Activated CD4-positive, CD25-positive, alpha-beta regulatory T cell treated with anti-CD3 and anti-CD28 coated beads, Interleukin-2, amount 50 U/mL, for 16 hours (primary cell): ENCODE results near the gene MED29.
"Not testable (repeated sequence)": the region's sequence is repeated elsewhere in the genome, so short reads cannot be mapped to it uniquely, and the experiment has no call there.

ENCODE experiments used
- DNase-seq: peaks from one replicate; pipeline ENCODE4 v3.0.0-alpha.2; 2020; ENCODE audit warnings: low read depth, low spot score

The MED29 gene

DNA sequence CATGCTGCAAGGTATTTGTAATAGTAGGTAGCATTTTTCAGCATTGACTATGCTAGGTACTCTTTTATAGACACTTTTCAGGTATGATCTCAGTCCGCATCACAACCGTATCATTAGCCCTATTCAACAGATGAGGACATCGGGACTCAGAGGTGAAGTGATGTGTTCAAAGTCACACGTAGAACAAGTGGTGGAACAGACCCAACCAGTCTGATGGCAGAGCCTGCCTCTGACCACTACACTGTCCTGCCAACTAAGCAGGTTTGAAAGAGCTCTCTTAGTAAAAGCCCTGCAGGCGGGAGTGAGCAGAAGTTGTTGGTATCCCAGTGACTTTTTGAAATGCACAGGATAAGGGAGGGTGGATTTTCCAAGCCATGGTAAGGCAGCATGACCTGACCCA lies 20.4 kb upstream of the MED29 start:
- no peak for DNase-seq

- no peak for DNase-seq
Observed at GRCh38 chr19:39372047-39372802, 19.0 kb upstream of the MED29 start.

- DNase-seq = no peak
Observed at GRCh38 chr19:39372941-39373340, 18.2 kb upstream of the MED29 start.

GRCh38 chr19:39375929-39376328 lies 15.2 kb upstream of the MED29 start:
- DNase-seq = no peak

GRCh38 chr19:39377373-39378362 lies 13.5 kb upstream of the MED29 start:
- DNase-seq = no peak

DNA sequence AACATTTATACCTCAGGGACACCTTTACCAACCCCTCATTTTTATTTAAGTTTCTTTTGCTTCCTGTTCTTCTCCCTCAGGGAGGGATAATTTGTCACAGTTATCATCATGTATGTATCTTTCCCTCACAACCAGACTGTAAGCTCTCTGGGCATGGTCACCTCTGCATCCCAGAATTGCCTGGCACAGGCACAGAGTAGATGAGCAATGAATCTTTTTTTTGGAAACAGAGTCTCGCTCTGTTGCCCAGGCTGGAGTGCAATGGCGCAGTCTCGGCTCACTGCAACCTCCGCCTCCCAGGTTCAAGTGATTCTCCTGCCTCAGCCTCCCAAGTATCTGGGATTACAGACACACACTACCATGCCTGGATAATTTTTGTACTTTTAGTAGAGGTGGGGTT lies 11.8 kb upstream of the MED29 start:
- DNase-seq = not testable (repeated sequence)

DNA sequence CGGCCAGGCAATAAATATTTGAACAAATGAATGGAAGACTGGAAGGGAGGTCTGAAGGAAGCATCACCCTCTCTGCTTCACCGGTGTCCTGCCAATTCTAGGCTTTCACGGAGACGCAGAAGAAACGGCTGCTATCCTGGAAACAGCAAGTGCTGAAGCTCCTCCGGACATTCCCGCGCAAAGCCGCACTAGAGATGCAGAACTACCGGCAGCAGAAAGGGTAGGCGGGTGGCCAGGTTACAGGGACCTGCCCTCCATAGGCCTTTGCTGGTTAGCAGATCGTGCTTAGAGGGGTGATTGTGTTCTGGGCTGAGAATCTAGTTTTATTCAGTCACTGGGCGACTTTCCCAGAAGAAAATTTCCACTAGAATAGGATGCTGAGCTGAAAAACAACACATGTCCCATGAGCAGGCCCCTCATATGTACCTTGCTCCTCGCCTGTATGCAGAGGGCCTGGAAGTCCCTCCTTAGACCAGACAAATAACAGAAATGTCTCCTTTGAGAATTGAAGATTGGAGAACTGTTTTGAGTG lies 11.2 kb upstream of the MED29 start:
- DNase-seq = no peak

GRCh38 chr19:39380521-39381502 lies 10.4 kb upstream of the MED29 start:
- DNase-seq = no peak

DNA sequence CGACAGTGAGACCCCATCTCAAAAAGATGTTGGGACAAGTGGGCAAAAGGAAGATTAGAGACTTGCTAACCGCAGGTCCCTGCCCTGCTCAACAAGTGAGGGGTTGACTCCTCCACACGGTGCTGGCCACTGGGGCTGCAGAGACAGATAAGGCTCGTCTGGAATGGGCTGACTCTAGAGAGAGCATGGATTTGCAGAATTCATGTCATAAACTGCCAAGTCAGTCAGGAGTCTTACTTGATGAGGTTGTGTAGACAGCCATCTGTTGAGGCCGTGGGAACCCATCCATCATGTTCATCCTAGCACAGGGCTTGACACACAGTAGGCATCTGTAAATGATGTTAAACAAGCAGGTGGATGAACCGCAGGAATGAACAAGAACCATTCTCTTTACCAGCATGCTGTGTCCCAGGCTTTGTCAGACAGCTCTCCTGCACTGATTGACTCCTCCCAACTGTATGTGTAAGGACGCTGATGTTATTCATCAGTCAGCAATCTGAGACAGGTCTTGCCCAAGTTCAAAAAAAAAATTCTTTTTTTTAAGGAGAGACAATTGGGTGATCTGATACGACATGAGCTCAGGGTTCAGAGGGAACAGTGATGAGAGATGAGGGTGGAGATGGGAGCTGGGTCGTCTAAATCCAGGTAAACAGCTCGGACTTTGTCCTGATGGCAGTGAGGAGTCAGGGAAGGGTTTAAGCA lies 9.1 kb upstream of the MED29 start:
- DNase-seq = no peak

GRCh38 chr19:39382991-39383828 lies 8.0 kb upstream of the MED29 start:
- no peak for DNase-seq

DNA sequence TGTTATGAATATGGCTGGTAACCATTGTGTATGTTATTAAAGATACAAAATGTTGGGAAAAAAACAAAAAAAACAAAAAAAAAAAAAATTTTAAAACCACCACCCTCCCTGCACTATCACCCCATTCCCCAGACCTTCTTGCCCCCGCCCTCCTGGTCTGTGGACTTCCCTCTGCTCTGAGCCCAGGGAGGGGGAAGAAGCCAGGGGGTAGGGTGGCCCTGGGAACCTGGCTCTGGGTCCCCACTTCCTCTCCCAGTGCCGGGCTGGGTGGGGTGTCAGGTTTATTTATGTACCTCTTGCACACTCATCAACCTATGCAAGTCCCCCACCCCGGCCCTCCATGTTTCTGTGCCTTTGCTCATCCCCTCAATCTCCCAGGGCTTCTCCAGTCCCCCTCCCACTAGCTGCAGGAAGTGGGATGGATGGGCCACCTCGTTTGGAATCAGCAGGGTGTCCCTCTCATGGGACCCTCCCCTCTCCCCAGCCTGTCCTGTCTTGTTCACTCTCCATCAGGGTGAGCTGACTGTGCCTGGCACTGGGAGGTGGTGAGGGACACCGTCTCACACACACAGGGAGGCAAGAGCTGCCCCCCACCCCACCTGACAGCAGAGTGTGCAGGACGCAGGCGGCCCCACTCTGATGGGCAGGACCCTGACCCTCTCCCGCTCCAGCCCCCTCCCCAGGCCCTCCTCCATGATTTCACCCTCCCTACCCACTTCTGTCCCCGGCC lies 6.2 kb upstream of the MED29 start:
- no peak for DNase-seq

DNA sequence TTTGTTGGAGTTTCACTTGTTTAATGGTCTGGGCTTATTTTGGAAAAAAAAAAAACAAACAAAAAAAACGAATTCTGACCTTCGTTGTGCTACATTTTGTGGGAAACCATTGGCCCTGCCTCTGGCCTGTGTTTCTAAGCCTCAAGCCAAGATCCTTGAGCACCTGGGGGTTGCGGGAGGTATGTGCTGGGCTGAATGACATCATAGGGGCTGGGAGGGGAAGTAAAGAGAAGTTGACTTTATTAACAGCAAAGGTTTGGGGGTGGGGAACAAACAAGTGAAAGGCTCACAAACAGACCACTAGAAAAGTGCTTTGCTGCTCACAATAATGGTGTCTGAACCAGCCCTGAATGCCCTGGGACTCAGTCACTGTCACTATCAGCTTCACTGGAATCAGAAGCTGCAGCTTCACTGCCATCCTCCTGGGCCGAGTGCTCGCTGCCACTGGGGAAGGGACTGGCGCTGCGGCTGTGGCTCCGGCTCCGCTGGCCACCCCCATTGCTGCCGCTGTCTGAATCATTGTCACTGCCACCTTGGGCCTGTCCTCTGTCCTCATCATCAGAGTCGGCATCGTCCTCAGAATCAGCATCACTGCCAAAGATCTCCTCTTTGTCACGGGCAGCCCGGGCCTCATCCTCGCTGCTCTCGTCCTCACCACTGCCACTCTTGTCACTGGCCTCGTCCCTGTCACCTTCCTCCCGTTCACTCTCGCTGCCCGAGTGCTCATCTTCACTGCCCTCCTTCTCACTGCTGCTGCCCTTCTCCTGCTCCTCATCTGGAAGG lies 5.4 kb upstream of the MED29 start:
- DNase-seq = no peak

GRCh38 chr19:39386557-39386956 lies 4.6 kb upstream of the MED29 start:
- no peak for DNase-seq

- DNase-seq = no peak
Observed at GRCh38 chr19:39388657-39389056, 2.5 kb upstream of the MED29 start.

- DNase-seq = no peak
Observed at GRCh38 chr19:39389631-39390414, 1.4 kb upstream of the MED29 start.

DNA sequence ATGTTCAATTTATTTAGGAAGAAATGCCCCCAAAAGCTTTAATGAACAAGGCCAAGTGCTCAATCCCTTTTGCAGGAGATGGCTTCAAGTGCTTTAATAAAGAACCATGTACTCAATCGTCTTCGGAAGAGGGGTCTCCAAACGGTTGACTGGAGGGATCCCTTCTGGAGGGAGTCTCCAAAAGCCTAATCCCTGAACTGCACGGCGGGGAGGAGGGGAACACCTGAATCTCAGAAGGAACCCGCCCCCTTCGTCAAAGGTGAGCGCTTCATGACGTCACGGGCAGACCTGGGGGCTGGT lies 777 bp upstream of the MED29 start:
- DNase-seq = no peak
